IMR-90 (cell line): Measurements from ENCODE around the gene LY6G6F. TPM values are rescaled to one million over a fixed set of nuclear protein-coding genes. Genes with fewer than 3 reads are reported as not detected.

Source experiments
- ATAC-seq: fragments of 200-7000 bp; cut with Tn5 transposase; 2 replicates; pipeline ENCODE4 v1.9.1; 2020; ENCODE audit warnings: low read depth, mild to moderate bottlenecking, moderate library complexity
- BruUV-seq: library from RNA; stranded (reverse); fragments of 400-500 nt; replicated peaks from 2 replicates; lab custom pipeline; 2021; lab: Mats Ljungman, UMichigan
- CTCF ChIA-PET: fragments of 300-600 bp; formaldehyde crosslinking; extraction: SDS; loops from one replicate; lab custom pipeline; 2021; ENCODE audit warnings: antibody characterized with exemption; lab: Yijun Ruan, JAX
- POLR2A ChIA-PET: fragments of 300-600 bp; sonication (Branson Sonifier 250); formaldehyde crosslinking; loops from one replicate; lab custom pipeline; 2022; ENCODE audit warnings: antibody characterized with exemption; ENCODE audit not compliant: unreplicated experiment; lab: Charles Lee
- DNase-seq: peaks from one replicate; pipeline ENCODE4 v3.0.0; 2013
- H2AFZ ChIP-seq: replicated peaks from 2 replicates; pipeline ENCODE3; 2013; ENCODE audit warnings: low read length, mild to moderate bottlenecking; ENCODE audit not compliant: poor library complexity
- H2AK5ac ChIP-seq: 2 replicates; pipeline ENCODE4 v1.6.1; 2013; ENCODE audit warnings: low read depth, low read length, inconsistent platforms
- H2AK9ac ChIP-seq: replicated peaks from 2 replicates; pipeline ENCODE3; 2013; ENCODE audit warnings: mild to moderate bottlenecking, low read depth, low read length, moderate library complexity; ENCODE audit not compliant: poor library complexity
- H2BK120ac ChIP-seq: 2 replicates; pipeline ENCODE4 v1.6.1; 2013; ENCODE audit warnings: low read depth, low read length, inconsistent platforms
- H2BK15ac ChIP-seq: 3 replicates; pipeline ENCODE4 v1.6.1; 2013; ENCODE audit warnings: low read depth, low read length, inconsistent platforms
- H2BK20ac ChIP-seq: 2 replicates; pipeline ENCODE4 v1.6.1; 2013; ENCODE audit warnings: low read depth, mild to moderate bottlenecking, inconsistent platforms, low read length, moderate library complexity
- H2BK5ac ChIP-seq: 2 replicates; pipeline ENCODE4 v1.6.1; 2013; ENCODE audit warnings: mild to moderate bottlenecking, low read depth, low read length, inconsistent platforms; ENCODE audit not compliant: poor library complexity, severe bottlenecking
- H3K14ac ChIP-seq: replicated peaks from 2 replicates; pipeline ENCODE4 v1.6.1; 2013; ENCODE audit warnings: low read depth, low read length, inconsistent platforms
- H3K18ac ChIP-seq: 2 replicates; pipeline ENCODE4 v1.6.1; 2013; ENCODE audit warnings: low read depth, low read length, control low read depth
- H3K23ac ChIP-seq: 2 replicates; pipeline ENCODE4 v1.6.1; 2013; ENCODE audit warnings: low read depth, low read length, inconsistent platforms
- H3K27ac ChIP-seq: 2 replicates; pipeline ENCODE4 v1.5.1; 2013; ENCODE audit warnings: mild to moderate bottlenecking, control low read depth, low read length; ENCODE audit not compliant: insufficient read depth
- H3K27me3 ChIP-seq: 2 replicates; pipeline ENCODE4 v1.6.1; 2013; ENCODE audit warnings: low read length; ENCODE audit not compliant: control insufficient read depth, insufficient read depth
- H3K36me3 ChIP-seq: 2 replicates; pipeline ENCODE4 v1.6.1; 2013; ENCODE audit warnings: low read length, mixed read lengths; ENCODE audit not compliant: control insufficient read depth, insufficient read depth
- H3K4ac ChIP-seq: 2 replicates; pipeline ENCODE4 v1.6.1; 2013; ENCODE audit warnings: low read depth, low read length, inconsistent platforms
- H3K4me1 ChIP-seq: 2 replicates; pipeline ENCODE4 v1.6.1; 2013; ENCODE audit warnings: low read length, mixed read lengths; ENCODE audit not compliant: control insufficient read depth, insufficient read depth
- H3K4me2 ChIP-seq: 2 replicates; pipeline ENCODE4 v1.6.1; 2013; ENCODE audit warnings: low read depth, mild to moderate bottlenecking, control low read depth, low read length, moderate library complexity
- H3K4me3 ChIP-seq: 2 replicates; pipeline ENCODE4 v1.5.1; 2013; ENCODE audit warnings: low read depth, mild to moderate bottlenecking, control low read depth, low read length, moderate library complexity; ENCODE audit not compliant: insufficient read depth
- H3K56ac ChIP-seq: 2 replicates; pipeline ENCODE4 v1.6.1; 2013; ENCODE audit warnings: low read length, inconsistent platforms; ENCODE audit not compliant: insufficient read depth; ENCODE audit errors: extremely low read depth
- H3K79me1 ChIP-seq, 2 experiments: 2 replicates each; pipeline ENCODE4 v1.6.1; 2013; ENCODE audit warnings: low read length in 2 of 2, inconsistent platforms in 1 of 2, low read depth in 1 of 2
- H3K9ac ChIP-seq: 2 replicates; pipeline ENCODE4 v1.6.1; 2013; ENCODE audit warnings: low read depth, low read length, control low read depth
- H3K9me1 ChIP-seq: 2 replicates; pipeline ENCODE4 v1.6.1; 2013; ENCODE audit warnings: low read length, inconsistent platforms; ENCODE audit not compliant: insufficient read depth
- H3K9me3 ChIP-seq: 2 replicates; pipeline ENCODE4 v1.6.1; 2013; ENCODE audit warnings: low read length; ENCODE audit not compliant: control insufficient read depth, insufficient read depth
- H4K20me1 ChIP-seq: 2 replicates; pipeline ENCODE4 v1.6.1; 2013; ENCODE audit warnings: low read length, inconsistent platforms; ENCODE audit not compliant: insufficient read depth
- H4K5ac ChIP-seq: 2 replicates; pipeline ENCODE4 v1.6.1; 2013; ENCODE audit warnings: mild to moderate bottlenecking, low read depth, low read length, control low read depth
- H4K8ac ChIP-seq, 2 experiments: 2 replicates each; pipeline ENCODE4 v1.6.1; 2013; ENCODE audit warnings: low read depth in 2 of 2, low read length in 2 of 2, control low read depth in 1 of 2, inconsistent platforms in 1 of 2
- H4K91ac ChIP-seq: 2 replicates; pipeline ENCODE4 v1.6.1; 2013; ENCODE audit warnings: low read depth, low read length, inconsistent platforms; ENCODE audit not compliant: insufficient read depth
- CEBPB ChIP-seq: IDR thresholded peaks from 2 replicates; pipeline ENCODE4 v1.6.1; 2012; ENCODE audit warnings: low read depth, low read length, improper control_type of control experiment
- FOS ChIP-seq: fragments of 150-350 bp; IDR thresholded peaks from 2 replicates; pipeline ENCODE4 v1.6.1; 2016; ENCODE audit warnings: low read depth, low read length
- MAFK ChIP-seq: IDR thresholded peaks from 2 replicates; pipeline ENCODE4 v1.6.1; 2012; ENCODE audit warnings: low read depth, low read length, improper control_type of control experiment
- MXI1 ChIP-seq: IDR thresholded peaks from 2 replicates; pipeline ENCODE4 v1.6.1; 2012; ENCODE audit warnings: low read depth, mild to moderate bottlenecking, low read length, moderate library complexity, borderline replicate concordance
- POLR2A ChIP-seq: IDR thresholded peaks from 2 replicates; pipeline ENCODE4 v1.6.1; 2012; ENCODE audit warnings: mild to moderate bottlenecking, low read depth, low read length
- RFX5 ChIP-seq: IDR thresholded peaks from 2 replicates; pipeline ENCODE4 v1.8.0; 2012; ENCODE audit warnings: low read depth, mild to moderate bottlenecking, low read length, moderate library complexity
- SMC3 ChIP-seq: fragments of 150-350 bp; IDR thresholded peaks from 2 replicates; pipeline ENCODE4 v1.6.1; 2016; ENCODE audit warnings: low read depth, mild to moderate bottlenecking, antibody characterized with exemption, low read length, moderate library complexity
- WGBS, 2 experiments: methylation state at CpG; one replicate each; pipeline versions ENCODE4 v1.1.5 to v1.1.7; 2013; ENCODE audit warnings: missing lambda C conversion rate in 2 of 2; ENCODE audit not compliant: insufficient read length in 1 of 2; ENCODE audit errors: extremely low coverage in 2 of 2; 5-methylcytosine and 5-hydroxymethylcytosine counted together
- dilution Hi-C: fragments of 300-500 bp; cut with HindIII; formaldehyde crosslinking; loops from one replicate; pipeline ENCODE4 v1.14.3; 2018; ENCODE audit warnings: low sequenced_read_pairs; ENCODE audit not compliant: unreplicated experiment
- in situ Hi-C: fragments of 300-500 bp; cut with MboI; formaldehyde crosslinking; loops from 3 replicates; pipeline ENCODE4 v1.14.3; 2019; ENCODE audit warnings: low sequenced_read_pairs, inconsistent platforms, mixed read lengths
- intact Hi-C: fragments of 100-400 bp; cut with micrococcal nuclease; formaldehyde crosslinking; loops from 2 replicates; pipeline ENCODE4 v1.10.0; 2022
- polyA plus RNA-seq, 3 experiments: library from polyadenylated mRNA; depleted of rRNA; stranded (reverse); fragments of >200 nt; gene quantifications; 2 replicates each; pipeline ENCODE4 v1.2.3, GENCODE V29; 2012; ENCODE audit warnings: low replicate concordance in 1 of 3
- total RNA-seq: library from RNA; depleted of rRNA; stranded (reverse); fragments of >200 nt; gene quantifications from 2 replicates; pipeline ENCODE4 v1.2.3, GENCODE V29; 2012

LY6G6F gene
- total and polyA plus RNA-seq, 2 of the 4 experiments (the other 2 are of a cell fraction): not detected

- Histone ChIP-seq H3K56ac (peak within 1 kb of the TSS; percentile 90), H2BK5ac (peak within 1 kb of the TSS; percentile 78), H3K9me3 (no peaks in the 10 kb centered on the region), H3K14ac (peak within 1 kb of the TSS; percentile 95), H2AFZ (peak within 1 kb of the TSS; percentile 89), H3K4me1 (peaks cover 21% of the 10 kb centered on the region), H3K9ac (peak within 1 kb of the TSS; percentile 98), H3K4me2 (peak within 1 kb of the TSS; percentile 87), H3K4ac (peak within 1 kb of the TSS; percentile 88), H2AK9ac (peak within 1 kb of the TSS; percentile 90), H3K9me1 (peaks cover 17% of the 10 kb centered on the region; the same call in 1 of the 2 replicates), H3K4me3 (peak within 1 kb of the TSS; percentile 92), H3K18ac (peak within 1 kb of the TSS; percentile 47), H4K8ac (peak within 1 kb of the TSS; percentile 82 to 95), H2BK20ac (no peak within 1 kb of the TSS), H2BK15ac (no peak within 1 kb of the TSS), H2AK5ac (peak within 1 kb of the TSS; percentile 89), H4K5ac (peak within 1 kb of the TSS; percentile 57), H2BK120ac (peak within 1 kb of the TSS; percentile 18; the same call in 1 of the 2 replicates), H4K91ac (peak within 1 kb of the TSS; percentile 86), H3K27me3 (no peaks in the 10 kb centered on the region), H4K20me1 (peaks cover 17% of the 10 kb centered on the region), H3K27ac (peak within 1 kb of the TSS; percentile 93), H3K36me3 (peaks cover 15% of the 10 kb centered on the region), H3K23ac (peak within 1 kb of the TSS; percentile 57), H3K79me1 (peaks cover 26 to 84% of the 10 kb centered on the region in 2 experiments; a peak in 3 of 4 replicates)
- ATAC-seq: peak; percentile 82
- dilution Hi-C loops (no loop called here), in situ Hi-C loops (no loop called here), intact Hi-C loops (loop anchor here (5.0 kb wide), 1 partner anchor 172 kb away; no protein-coding TSS in a partner anchor)
- peak; percentile 75 for DNase-seq
- POLR2A ChIA-PET: interaction anchor here (0.5 to 1.2 kb wide), 8 partner anchors 9 to 1758 kb away, joined by 3 to 11 read pairs (median 3); partner anchors contain the start of genes ABHD16A and BAG6
- BruUV-seq: no TSS peak
- CTCF ChIA-PET: interaction anchor here (0.6 kb wide), 1 partner anchor 114 kb away, joined by 3 read pairs; the partner anchor contains the start of gene ATP6V1G2
- 1% methylated on average over 38 of the region's 52 CpGs; no CpG with 5 or more reads in 1 of the 2 experiments for WGBS, 2 experiments
- TF ChIP-seq CEBPB (peak; percentile 86), SMC3 (no peak), POLR2A (peak; percentile 76), RFX5 (no peak), MXI1 (peak; percentile 24; the same call in 1 of the 2 replicates), FOS (no peak), MAFK (no peak)
These were observed 46.0 kb upstream of the LY6G6F start, which contains the start of gene C6orf47 for GRCh38 chr6:31660381-31661261. TSS of gene C6orf47 (minus strand) at chr6:31660778. CDS start at chr6:31659947, 831 bp downstream.
